A549 treated with RU486 at 1 μM for 4 hours (cell line): Measurements from ENCODE around the gene TMEM183A. TPM values are rescaled to one million over a fixed set of nuclear protein-coding genes. Genes with fewer than 3 reads are reported as not detected.

Source experiments
- total RNA-seq: library from RNA; stranded (reverse); fragments of 200-300 nt; extraction: Qiagen RNA extraction; gene quantifications from 5 replicates; pipeline ENCODE4 v1.2.3, GENCODE V29; 2022; ENCODE audit warnings: low read depth

Gene TMEM183A, protein sequence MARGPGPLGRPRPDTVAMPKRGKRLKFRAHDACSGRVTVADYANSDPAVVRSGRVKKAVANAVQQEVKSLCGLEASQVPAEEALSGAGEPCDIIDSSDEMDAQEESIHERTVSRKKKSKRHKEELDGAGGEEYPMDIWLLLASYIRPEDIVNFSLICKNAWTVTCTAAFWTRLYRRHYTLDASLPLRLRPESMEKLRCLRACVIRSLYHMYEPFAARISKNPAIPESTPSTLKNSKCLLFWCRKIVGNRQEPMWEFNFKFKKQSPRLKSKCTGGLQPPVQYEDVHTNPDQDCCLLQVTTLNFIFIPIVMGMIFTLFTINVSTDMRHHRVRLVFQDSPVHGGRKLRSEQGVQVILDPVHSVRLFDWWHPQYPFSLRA
- total RNA-seq, result 46.8 to 52.1 TPM (median 49.3 TPM) in 5 replicates

DNA sequence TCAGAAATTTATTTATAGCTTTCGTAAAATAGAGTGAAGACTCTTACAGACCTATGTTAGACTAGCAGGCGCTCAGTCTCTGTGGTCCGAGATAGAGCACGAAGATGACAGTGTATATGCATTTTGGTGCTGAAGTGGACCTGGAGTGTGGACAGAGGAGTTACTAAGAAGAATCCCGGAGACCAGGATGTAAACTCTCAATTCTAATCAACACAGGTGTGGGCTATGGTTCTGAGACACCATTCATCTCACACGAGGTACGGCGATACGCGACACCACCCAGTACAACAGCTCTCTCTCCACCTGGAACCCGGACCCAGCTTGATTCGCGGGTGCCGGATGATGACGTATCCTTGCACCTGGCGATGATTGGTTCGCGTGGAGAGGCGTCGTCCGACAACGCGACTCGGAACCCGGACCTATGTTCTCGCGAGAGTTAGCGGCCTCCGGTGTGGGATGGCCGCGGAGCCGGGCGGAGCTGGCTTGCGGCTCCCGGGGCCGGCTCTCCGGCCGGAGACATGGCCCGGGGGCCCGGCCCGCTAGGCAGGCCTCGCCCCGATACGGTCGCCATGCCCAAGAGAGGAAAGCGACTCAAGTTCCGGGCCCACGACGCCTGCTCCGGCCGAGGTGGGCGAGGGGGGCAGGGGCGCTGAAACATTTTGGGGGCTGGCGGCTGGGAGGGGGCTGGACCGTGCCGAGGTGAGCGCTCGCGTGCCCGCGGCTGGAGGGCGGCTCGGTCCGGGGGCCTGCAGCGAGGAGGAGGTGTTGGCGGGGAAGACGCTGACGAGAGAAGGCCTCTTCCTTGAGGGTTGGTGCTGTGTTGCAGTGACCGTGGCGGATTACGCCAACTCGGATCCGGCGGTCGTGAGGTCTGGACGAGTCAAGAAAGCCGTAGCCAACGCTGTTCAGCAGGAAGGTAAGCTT lies at the start of gene TMEM183A:
Gene TMEM183A (plus strand): TSS at position 427 of the 924 bp plus-strand sequence. CDS start 92 bp downstream, at position 519.

DNA sequence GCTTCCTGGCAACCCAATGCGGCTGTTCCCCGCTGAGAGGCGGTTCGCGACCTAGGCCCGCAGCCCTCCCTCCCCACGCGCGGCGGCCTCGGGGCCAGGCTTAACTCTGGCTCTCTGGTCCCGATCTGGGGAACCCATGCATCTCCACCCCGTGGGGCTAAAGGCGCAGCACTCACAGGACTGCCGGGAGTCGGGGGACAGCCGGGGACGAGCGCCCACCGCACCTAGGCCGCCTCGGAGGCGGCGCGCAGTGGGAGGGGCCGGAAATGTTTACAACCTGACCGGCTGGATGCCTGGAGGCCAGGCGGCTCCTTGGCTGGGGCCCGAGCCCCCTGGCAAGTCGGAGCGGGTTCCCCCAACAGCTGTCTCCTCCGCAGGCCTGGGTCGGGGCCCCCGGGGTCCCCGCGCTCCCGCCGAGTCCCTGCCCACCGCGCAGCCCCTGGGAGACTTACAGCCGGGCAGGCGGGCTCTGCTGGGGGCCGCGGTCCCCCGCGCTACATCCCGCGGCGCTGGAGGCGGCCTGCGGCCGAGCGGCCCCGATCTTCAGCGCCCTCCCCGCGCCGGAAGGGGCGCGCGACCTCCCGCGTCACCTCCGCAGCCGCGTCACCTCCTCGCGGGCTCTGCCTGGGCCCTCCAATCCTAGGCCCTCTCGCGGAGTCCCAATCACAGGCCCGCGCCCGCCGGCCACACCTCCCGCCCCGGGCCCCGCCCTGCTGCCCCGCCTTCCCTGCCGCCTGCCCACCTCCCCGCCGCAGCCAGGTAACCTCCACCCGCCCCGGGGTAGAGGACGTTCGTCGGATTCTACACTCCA lies 49.2 kb upstream of the TMEM183A start, which contains the start of gene ADIPOR1:
Gene ADIPOR1 (minus strand): TSS at position 580 of the 811 bp plus-strand sequence. CDS start 7,242 bp downstream, outside the sequence.

DNA sequence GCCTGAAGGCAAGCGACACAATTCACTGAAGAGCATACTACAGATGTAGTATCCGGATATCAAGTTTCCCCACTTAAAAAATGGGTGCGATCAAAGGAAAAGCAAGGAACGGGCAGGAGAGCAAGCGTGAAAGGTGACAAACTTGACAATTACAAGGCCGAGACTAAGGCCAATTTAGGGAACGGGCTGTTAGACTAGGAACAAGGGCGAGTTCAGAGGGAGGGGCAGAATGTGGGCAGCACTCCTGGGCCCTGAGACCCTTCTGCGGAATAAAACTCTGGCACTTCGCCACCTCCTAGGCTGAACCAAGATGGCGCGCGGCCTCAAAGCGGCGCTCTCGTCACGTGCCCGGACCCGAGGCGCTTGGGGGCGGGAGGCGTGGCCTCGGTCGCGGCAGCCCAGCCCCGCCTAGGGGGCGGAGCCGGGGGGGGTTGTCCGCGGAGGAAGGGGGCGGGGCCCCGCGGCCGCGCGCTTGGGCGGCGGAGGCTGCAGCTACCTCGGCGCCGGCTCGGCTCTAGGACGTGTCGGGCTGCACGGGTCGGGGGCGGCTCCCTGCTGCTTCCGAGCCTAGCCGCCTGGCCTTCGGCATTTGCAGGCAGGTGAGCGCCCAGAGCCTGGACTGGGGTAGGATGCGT lies 19.0 kb downstream of the TMEM183A start, which contains the start of gene PPFIA4:
Gene PPFIA4 (plus strand): TSS at position 461 of the 635 bp plus-strand sequence. CDS start 12,518 bp downstream, outside the sequence.

Other genes with a start within 250 kb of the TMEM183A start
- gene KDM5B, start 199.0 kb upstream of the TMEM183A start, total RNA-seq, result 13.1 to 17.1 TPM (median 16.3 TPM) in 5 replicates
- gene PCAT6, start 196.4 kb upstream of the TMEM183A start, total RNA-seq, result 2.8 to 4.5 TPM (median 3.1 TPM) in 5 replicates
- gene RABIF, start 118.2 kb upstream of the TMEM183A start, total RNA-seq, result 14.0 to 14.8 TPM (median 14.2 TPM) in 5 replicates
- 15.3 to 18.4 TPM (median 16.7 TPM) in 5 replicates for gene KLHL12, start 80.1 kb upstream of the TMEM183A start, total RNA-seq
- gene ADIPOR1, start 49.1 kb upstream of the TMEM183A start, total RNA-seq, result 59.5 to 67.0 TPM (median 64.1 TPM) in 5 replicates
- gene CYB5R1, start 40.1 kb upstream of the TMEM183A start, total RNA-seq, result 21.2 to 22.9 TPM (median 21.5 TPM) in 5 replicates
- gene PPFIA4, start 19.1 kb downstream of the TMEM183A start, total RNA-seq, result 0.19 to 0.67 TPM (median 0.51 TPM) in 5 replicates
- not detected in 5 replicates for gene MYOG, start 78.6 kb downstream of the TMEM183A start, total RNA-seq
- gene ADORA1, start 120.4 kb downstream of the TMEM183A start, total RNA-seq, result 0.73 to 1.3 TPM (median 1.2 TPM) in 5 replicates
- not detected in 5 replicates for gene MYBPH, start 168.5 kb downstream of the TMEM183A start, total RNA-seq
- not detected in 5 replicates for gene CHI3L1, start 179.3 kb downstream of the TMEM183A start, total RNA-seq
- gene CHIT1, start 222.3 kb downstream of the TMEM183A start, total RNA-seq, result not detected in 5 replicates